Right ventricle myocardium superior (tissue), 1 donor: Measurements from ENCODE around the gene RPGRIP1L. TPM values are rescaled to one million over a fixed set of nuclear protein-coding genes. Genes with fewer than 3 reads are reported as not detected.

Experiments used
- ATAC-seq: fragments of 200-7000 bp; cut with Tn5 transposase; one replicate; pipeline ENCODE4 v1.9.1; 2020; ENCODE audit warnings: mild to moderate bottlenecking; ENCODE audit not compliant: poor library complexity
- DNase-seq: peaks from one replicate; pipeline ENCODE4 v3.0.0-alpha.2; 2020
- intact Hi-C: fragments of 100-400 bp; cut with DNase I; formaldehyde crosslinking; loops from one replicate; pipeline ENCODE4 v1.11.2; 2022
- total RNA-seq: library from RNA; stranded (reverse); fragmentation: NEBNext Ultra II Directional; extraction: Animal tissue kit (Norgen Biotek cat#: 25700); gene quantifications from one replicate; pipeline ENCODE4 v1.2.1, GENCODE V29; 2021
- donor health status: DM: no; HTN: yes; CAD: no; lungs with severe emphysema.

RPGRIP1L gene
- total RNA-seq, 1 donor from 2014 or later: 2.0 TPM

GRCh38 chr16:53672461-53672860 lies 31.2 kb downstream of the RPGRIP1L start:
- intact Hi-C loops: no loop called here

DNA sequence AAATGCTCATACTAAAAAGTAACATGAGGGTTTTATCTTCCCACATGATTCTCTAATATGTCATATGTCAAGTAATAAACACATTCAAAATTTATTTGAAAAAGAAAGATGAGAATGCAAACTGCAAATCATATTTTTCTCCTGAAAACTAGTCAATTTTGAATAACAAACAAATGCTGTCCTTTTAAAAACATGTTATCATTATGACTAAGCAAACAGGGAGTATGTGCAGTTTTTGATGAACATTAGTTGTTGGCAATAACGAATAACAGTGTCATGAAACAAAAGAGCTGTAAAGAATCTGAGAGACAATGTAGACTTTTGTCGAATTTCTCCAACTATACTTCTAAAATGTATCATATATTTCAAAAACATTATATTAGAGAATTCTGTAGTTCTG lies 34.8 kb downstream of the RPGRIP1L start:
- no peak for ATAC-seq
- intact Hi-C loops: no loop called here
- no peak for DNase-seq

More at GRCh38 chr16:53672461-53672860, 31.2 kb downstream of the RPGRIP1L start:
- ATAC-seq: no peak
- DNase-seq: no peak

DNA sequence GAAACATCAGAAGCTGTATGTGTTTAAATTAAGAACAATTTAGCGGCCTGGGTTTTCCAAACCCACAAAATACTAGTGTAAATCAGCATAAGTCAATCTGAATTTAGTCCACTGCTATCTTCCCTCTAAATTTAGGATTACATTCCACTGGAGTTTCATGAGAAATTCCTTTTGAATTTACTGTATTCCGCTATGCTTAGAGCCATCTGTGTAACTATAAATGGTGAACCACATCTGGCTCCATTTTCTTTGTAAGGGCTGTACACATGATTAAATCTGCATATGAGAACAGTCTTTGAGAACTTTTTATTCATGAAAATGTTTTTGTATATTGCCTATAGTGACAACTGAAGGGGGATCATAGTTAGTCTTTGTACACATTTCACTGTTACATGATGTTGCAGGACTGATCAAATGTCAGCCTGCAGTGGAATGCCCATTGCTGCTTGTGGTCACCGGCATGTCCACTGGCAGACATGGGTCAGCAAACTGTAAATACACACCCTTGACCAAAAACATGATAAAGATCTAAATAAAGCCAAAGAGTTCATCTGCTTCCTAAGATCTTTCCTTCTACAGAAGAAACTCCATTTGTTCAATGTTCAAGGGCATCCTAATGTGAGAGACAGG lies 36.8 kb downstream of the RPGRIP1L start:
- DNase-seq (no peak), ATAC-seq (no peak)
- intact Hi-C loops: no loop called here

GRCh38 chr16:53664724-53665345 lies 38.8 kb downstream of the RPGRIP1L start:
- ATAC-seq: peak; percentile 46
- intact Hi-C loops: no loop called here

DNA sequence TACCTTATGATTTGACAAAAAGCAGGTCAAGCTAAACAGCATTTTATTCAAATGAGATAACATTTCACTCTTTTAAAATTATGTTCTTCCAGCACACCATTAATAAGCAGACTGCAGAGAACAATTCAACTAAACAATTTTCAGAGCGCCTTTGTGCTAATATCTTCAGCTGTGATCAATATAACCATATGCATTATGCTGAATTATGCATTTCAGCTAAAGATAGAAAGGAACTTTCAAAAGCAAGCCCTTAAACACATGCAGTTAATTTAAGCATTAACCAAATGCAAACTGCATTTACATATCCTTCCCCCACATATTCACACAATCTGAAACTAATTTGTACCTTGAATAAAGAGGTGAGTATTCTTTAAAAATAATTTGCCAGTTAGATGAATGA lies 41.6 kb downstream of the RPGRIP1L start:
- ATAC-seq (no peak), DNase-seq (no peak)
- intact Hi-C loops: no loop called here

More at GRCh38 chr16:53664724-53665345, 38.8 kb downstream of the RPGRIP1L start:
- no peak for DNase-seq

DNA sequence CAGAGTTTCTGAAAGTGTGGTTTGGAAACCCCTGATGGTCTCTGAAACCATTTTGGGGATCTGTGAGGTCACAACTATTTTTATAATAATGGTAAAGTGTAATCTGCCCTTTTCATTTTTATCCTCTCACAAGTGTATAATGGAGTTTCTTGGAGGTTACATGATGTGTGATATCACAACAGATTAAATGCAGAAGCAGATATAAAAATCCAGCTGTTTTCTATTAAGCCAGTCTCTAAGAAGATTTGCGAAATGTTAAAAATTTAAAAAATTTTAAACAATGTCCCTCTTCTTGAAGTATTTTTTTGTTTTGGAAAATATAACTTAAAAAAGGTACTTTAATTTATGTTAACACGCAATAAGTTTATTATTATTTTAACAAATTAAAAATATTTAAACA lies 48.7 kb downstream of the RPGRIP1L start:
- ATAC-seq (no peak), DNase-seq (no peak)
- intact Hi-C loops: no loop called here

DNA sequence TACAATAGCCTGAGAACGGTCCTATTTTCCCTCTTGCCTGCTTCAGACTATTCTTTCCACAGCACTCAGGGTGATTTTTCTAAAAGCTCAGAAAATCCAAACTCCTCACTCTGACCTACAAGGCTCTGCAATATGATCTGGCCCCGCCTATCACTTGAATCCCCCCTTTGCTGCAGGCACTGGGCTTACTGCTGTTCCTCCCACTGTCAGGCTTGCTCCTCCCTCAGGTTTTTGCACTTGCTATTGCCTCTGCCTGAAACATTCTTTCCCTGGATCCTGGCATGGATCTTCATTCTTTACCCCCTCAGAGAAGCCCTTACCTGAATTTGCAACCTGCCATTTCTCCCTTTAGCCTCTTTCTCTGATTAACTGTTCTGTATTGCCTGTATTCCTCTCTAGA lies 52.3 kb downstream of the RPGRIP1L start:
- ATAC-seq (no peak), DNase-seq (no peak)
- intact Hi-C loops: no loop called here

GRCh38 chr16:53646506-53646905 lies 57.2 kb downstream of the RPGRIP1L start:
- no peak for DNase-seq
- intact Hi-C loops: no loop called here
- ATAC-seq: no peak

- no peak for ATAC-seq
Observed at GRCh38 chr16:53643474-53643873, 60.2 kb downstream of the RPGRIP1L start.

DNA sequence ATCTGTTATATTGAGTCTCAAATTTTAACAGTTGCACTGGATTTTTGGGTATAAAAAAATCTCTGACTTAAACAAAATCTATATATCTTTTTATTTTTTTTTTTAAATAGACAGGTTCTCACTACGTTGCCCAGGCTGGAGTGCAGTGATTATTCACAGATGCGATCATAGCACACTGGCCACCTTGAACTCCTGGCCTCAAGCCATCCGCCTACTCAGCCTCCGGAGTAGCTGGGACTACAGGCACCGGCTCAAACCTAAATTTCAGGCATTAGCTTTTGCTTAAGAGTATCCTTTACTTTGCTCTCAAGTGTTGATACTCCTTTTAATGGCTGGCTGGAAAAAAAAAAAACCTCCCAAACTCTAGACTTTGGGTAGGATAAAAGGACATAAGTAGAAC lies 61.6 kb downstream of the RPGRIP1L start:
- ATAC-seq (no peak), DNase-seq (no peak)
- intact Hi-C loops: no loop called here

More at GRCh38 chr16:53643474-53643873, 60.2 kb downstream of the RPGRIP1L start:
- no peak for DNase-seq
- intact Hi-C loops: no loop called here

DNA sequence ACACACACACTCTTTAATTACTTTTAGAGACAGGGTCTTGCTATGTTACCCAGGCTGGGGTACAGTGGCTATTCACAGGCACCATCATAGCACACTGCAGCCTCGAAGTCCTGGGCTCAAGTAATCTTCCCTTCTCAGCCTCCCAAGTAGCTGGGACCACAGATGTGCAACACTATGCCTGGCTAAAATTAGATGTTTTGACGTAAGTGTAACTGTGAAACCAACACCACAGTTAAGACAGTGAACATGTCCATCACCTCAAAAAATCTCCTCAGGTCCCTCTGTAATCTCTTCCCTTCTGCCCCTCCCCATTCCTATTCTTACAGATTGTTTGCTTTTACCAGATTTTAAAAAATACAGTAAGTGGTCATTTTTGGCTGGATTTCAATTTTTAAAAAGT lies 66.7 kb downstream of the RPGRIP1L start:
- intact Hi-C loops: no loop called here
- DNase-seq (no peak), ATAC-seq (no peak)

DNA sequence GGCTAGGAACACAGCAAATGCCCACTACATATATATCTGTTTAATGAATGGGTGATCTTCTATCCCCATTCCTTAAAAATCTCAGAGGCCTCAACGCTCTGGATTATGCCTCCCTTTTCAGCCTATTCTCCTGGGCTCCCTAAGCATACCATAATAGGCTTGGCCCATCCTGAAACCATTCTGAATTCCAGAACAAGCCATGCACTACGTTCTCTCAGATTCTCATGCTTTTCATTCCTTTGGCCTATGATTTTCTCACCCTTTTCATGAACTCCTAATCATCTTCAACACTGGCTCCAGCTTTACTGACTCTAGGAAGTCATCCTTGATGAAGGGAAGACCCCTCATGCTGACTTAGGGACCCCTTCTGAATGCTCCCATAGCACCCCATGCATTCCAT lies 71.1 kb downstream of the RPGRIP1L start:
- intact Hi-C loops: no loop called here
- ATAC-seq: no peak
- DNase-seq: no peak

GRCh38 chr16:53631236-53632025 lies 72.2 kb downstream of the RPGRIP1L start:
- no peak for ATAC-seq
- intact Hi-C loops: no loop called here

GRCh38 chr16:53629607-53630312 lies 73.9 kb downstream of the RPGRIP1L start:
- no peak for DNase-seq
- ATAC-seq: no peak
- intact Hi-C loops: no loop called here

More at GRCh38 chr16:53631236-53632025, 72.2 kb downstream of the RPGRIP1L start:
- DNase-seq: no peak

GRCh38 chr16:53629151-53629550 lies 74.5 kb downstream of the RPGRIP1L start:
- DNase-seq: no peak
- intact Hi-C loops: no loop called here
- ATAC-seq: no peak

- intact Hi-C loops: no loop called here
- no peak for DNase-seq
- no peak for ATAC-seq
Observed at GRCh38 chr16:53626811-53627210, 76.8 kb downstream of the RPGRIP1L start.

DNA sequence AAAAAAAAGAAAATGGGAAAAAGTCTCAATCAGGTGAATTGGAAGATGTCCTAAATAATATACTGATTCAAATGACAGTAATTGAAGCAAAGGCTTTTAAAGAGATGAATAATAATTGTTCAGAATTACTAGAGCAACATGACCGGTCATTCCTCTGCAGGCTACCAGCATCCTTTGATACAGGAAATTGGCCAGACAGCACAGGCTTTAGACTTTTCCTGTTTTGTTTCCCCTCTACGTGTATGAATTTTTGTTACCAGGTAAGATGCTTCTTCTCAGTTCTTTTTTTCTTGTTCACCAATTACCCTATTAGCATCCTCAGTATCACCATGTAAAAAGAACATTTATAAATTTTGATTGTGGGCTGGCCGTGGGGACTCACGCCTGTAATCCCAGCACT lies 77.5 kb downstream of the RPGRIP1L start:
- DNase-seq (no peak), ATAC-seq (no peak)
- intact Hi-C loops: no loop called here

- DNase-seq (no peak), ATAC-seq (no peak)
- intact Hi-C loops: no loop called here
Observed at GRCh38 chr16:53625221-53625620, 78.4 kb downstream of the RPGRIP1L start.

DNA sequence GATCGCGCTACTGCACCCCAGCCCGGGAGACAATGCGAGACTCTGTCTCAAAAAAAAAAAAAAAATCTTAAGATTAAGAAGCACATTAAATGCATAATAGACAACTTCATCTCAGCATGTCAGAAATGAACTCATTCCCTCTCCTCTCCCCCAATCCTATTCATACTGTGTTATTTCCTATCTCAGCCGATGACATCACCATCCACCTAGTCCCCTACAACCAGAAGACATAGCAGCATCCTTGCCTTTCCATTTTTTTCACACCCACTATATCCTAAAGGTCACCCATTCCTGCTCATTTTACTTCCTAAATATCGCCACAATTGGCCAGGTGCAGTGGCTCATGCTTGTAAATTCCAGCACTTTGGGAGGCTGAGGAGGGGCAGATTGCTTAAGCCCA lies 81.3 kb downstream of the RPGRIP1L start:
- no peak for DNase-seq
- ATAC-seq: no peak
- intact Hi-C loops: no loop called here
